PC-9 (cell line): Measurements from ENCODE around the gene TMEM60. TPM values are rescaled to one million over a fixed set of nuclear protein-coding genes. Genes with fewer than 3 reads are reported as not detected.

Source experiments
- BruUV-seq: library from RNA; stranded (reverse); fragments of 400-500 nt; replicated peaks from 2 replicates; lab custom pipeline; 2021; lab: Mats Ljungman, UMichigan
- CTCF ChIA-PET: fragments of 300-600 bp; sonication (Branson Sonifier 250); formaldehyde crosslinking; loops from one replicate; lab custom pipeline; 2022; ENCODE audit warnings: antibody characterized with exemption; lab: Charles Lee
- POLR2A ChIA-PET: fragments of 300-600 bp; sonication (Branson Sonifier 250); formaldehyde crosslinking; loops from one replicate; lab custom pipeline; 2022; ENCODE audit warnings: antibody characterized with exemption; ENCODE audit not compliant: unreplicated experiment; lab: Charles Lee
- DNase-seq, 2 experiments: peaks; one replicate each; pipeline versions ENCODE4 v3.0.0 to v3.0.0-alpha.2; 2015 to 2022; ENCODE audit warnings: mixed read lengths in 1 of 2
- H2AFZ ChIP-seq: fragments of 200-600 bp; sonication (generic); 2 replicates; pipeline ENCODE4 v1.8.1; 2017; ENCODE audit warnings: antibody characterized with exemption
- H3F3A ChIP-seq: fragments of 200-600 bp; sonication (generic); 2 replicates; pipeline ENCODE4 v1.8.1; 2017; ENCODE audit warnings: antibody characterized with exemption, mild to moderate bottlenecking, low read depth; ENCODE audit not compliant: insufficient read depth
- H3K27ac ChIP-seq: fragments of 200-600 bp; sonication (generic); 2 replicates; pipeline ENCODE4 v1.6.1; 2016; ENCODE audit warnings: mixed run types
- H3K27me3 ChIP-seq: fragments of 200-600 bp; sonication (generic); 2 replicates; pipeline ENCODE4 v1.6.1; 2016; ENCODE audit warnings: low read depth, mixed run types; ENCODE audit not compliant: insufficient read depth
- H3K36me3 ChIP-seq: fragments of 200-600 bp; sonication (generic); 2 replicates; pipeline ENCODE4 v1.6.1; 2016; ENCODE audit warnings: low read depth, mixed run types
- H3K4me1 ChIP-seq: fragments of 200-600 bp; sonication (generic); replicated peaks from 2 replicates; pipeline ENCODE4 v1.6.1; 2016; ENCODE audit warnings: mixed run types; ENCODE audit not compliant: insufficient read depth
- H3K4me2 ChIP-seq: fragments of 200-600 bp; sonication (generic); 2 replicates; pipeline ENCODE4 v1.6.1; 2017; ENCODE audit warnings: mixed run types
- H3K4me3 ChIP-seq: fragments of 200-600 bp; sonication (generic); 2 replicates; pipeline ENCODE4 v1.6.1; 2016; ENCODE audit warnings: mixed run types
- H3K79me2 ChIP-seq: fragments of 200-600 bp; sonication (generic); 2 replicates; pipeline ENCODE4 v1.6.1; 2017; ENCODE audit warnings: low read depth, mixed run types
- H3K9me2 ChIP-seq: fragments of 200-600 bp; sonication (generic); 2 replicates; pipeline ENCODE4 v1.8.1; 2017; ENCODE audit warnings: mild to moderate bottlenecking; ENCODE audit not compliant: insufficient read depth
- H3K9me3 ChIP-seq: fragments of 200-600 bp; sonication (generic); 2 replicates; pipeline ENCODE4 v1.8.1; 2016; ENCODE audit warnings: low read depth; ENCODE audit not compliant: insufficient read depth
- H4K20me1 ChIP-seq: fragments of 200-600 bp; sonication (generic); 2 replicates; pipeline ENCODE4 v1.8.1; 2017; ENCODE audit not compliant: insufficient read depth
- CTCF ChIP-seq: fragments of 200-600 bp; sonication (generic); conservative IDR thresholded peaks from 2 replicates; pipeline ENCODE4 v1.6.1; 2017; ENCODE audit warnings: mixed run types, antibody characterized with exemption, mild to moderate bottlenecking, moderate library complexity
- EZH2 ChIP-seq: fragments of 200-600 bp; sonication (generic); IDR thresholded peaks from 2 replicates; pipeline ENCODE4 v1.8.0; 2017; ENCODE audit warnings: antibody characterized with exemption, low read depth
- intact Hi-C: fragments of 100-400 bp; cut with micrococcal nuclease; formaldehyde crosslinking; loops from one replicate; pipeline ENCODE4 v1.10.0; 2022; ENCODE audit not compliant: unreplicated experiment
- total RNA-seq: library from RNA; stranded (reverse); gene quantifications from 2 replicates; pipeline ENCODE4 v1.2.3, GENCODE V29; 2021

Gene TMEM60
- total RNA-seq, 1 experiment from 2014 or later, result 29.1 TPM

DNA sequence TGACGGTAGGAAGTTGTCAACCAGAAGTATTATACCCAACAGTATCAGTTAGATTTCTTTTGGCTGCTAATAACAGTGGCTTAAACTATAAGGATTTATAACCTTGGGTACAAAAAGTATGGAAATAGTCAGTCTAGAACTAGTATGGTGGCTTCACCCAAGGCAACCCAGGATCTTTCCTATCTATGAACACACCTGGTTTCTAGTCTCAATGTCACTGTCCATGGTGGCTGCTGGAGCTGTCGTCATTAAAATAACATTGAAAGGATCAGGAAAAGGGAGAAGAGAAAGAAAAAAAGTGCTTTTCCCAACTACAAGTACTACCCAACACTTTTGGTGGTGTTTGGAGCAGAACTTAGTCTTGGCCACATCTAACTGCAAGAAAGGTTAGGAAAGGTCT, 28.1 kb upstream of the TMEM60 start:
- no peak overlapping the region for H3K27ac ChIP-seq
- peaks cover 3% of the 10 kb centered on the region; the same call in 1 of the 2 replicates for H3K4me1 ChIP-seq
- no peak for DNase-seq
- POLR2A ChIA-PET, result no interaction called here
- no peaks in the 10 kb centered on the region for H3F3A ChIP-seq
- no peak overlapping the region for H2AFZ ChIP-seq
- intact Hi-C loops, result no loop called here
- CTCF ChIA-PET, result interaction anchor here (0.6 kb wide), 1 partner anchor 7 kb away, joined by 3 read pairs; no protein-coding TSS in a partner anchor
- no peaks in the 10 kb centered on the region for H3K27me3 ChIP-seq
- BruUV-seq, result no TSS peak
- H3K4me2 ChIP-seq, result no peak overlapping the region
- H3K4me3 ChIP-seq, result no peak overlapping the region
- no peaks in the 10 kb centered on the region for H4K20me1 ChIP-seq
- TF ChIP-seq EZH2 (no peak), CTCF (no peak)
- H3K9me2 ChIP-seq, result no peaks in the 10 kb centered on the region
- H3K79me2 ChIP-seq, result 0 out of 2 replicates have a peak, but pooled peaks cover 5% of the 10 kb centered on the region
- peaks cover 11% of the 10 kb centered on the region for H3K9me3 ChIP-seq
- no peaks in the 10 kb centered on the region for H3K36me3 ChIP-seq

- no TSS peak for BruUV-seq
- H3K4me3 ChIP-seq, result no peak overlapping the region
- H3K4me2 ChIP-seq, result no peak overlapping the region
- no peaks in the 10 kb centered on the region for H3K9me2 ChIP-seq
- H3F3A ChIP-seq, result no peaks in the 10 kb centered on the region
- ChIA-PET POLR2A (interaction anchor here (0.7 kb wide), 1 partner anchor 18 kb away, joined by 4 read pairs; no protein-coding TSS in a partner anchor), CTCF (no interaction called here)
- peaks cover 3% of the 10 kb centered on the region; the same call in 1 of the 2 replicates for H3K4me1 ChIP-seq
- no peak overlapping the region for H3K27ac ChIP-seq
- H3K9me3 ChIP-seq, result peaks cover 23% of the 10 kb centered on the region
- DNase-seq, result no peak
- H4K20me1 ChIP-seq, result no peaks in the 10 kb centered on the region
- H3K79me2 ChIP-seq, result 0 out of 2 replicates have a peak, but pooled peaks cover 9% of the 10 kb centered on the region
- TF ChIP-seq EZH2, result no peak
- TF ChIP-seq CTCF, result no peak
- intact Hi-C loops, result no loop called here
- no peaks in the 10 kb centered on the region for H3K27me3 ChIP-seq
- H2AFZ ChIP-seq, result no peak overlapping the region
- no peaks in the 10 kb centered on the region for H3K36me3 ChIP-seq
Measured at GRCh38 chr7:77825131-77825530, 26.9 kb upstream of the TMEM60 start.

- ChIA-PET POLR2A (interaction anchor here (0.7 kb wide), 1 partner anchor 18 kb away, joined by 4 read pairs; no protein-coding TSS in a partner anchor), CTCF (no interaction called here)
- no peaks in the 10 kb centered on the region for H3K27me3 ChIP-seq
- no peak for DNase-seq
- no peak overlapping the region for H3K4me2 ChIP-seq
- peaks cover 3% of the 10 kb centered on the region; the same call in 1 of the 2 replicates for H3K4me1 ChIP-seq
- H3K4me3 ChIP-seq, result no peak overlapping the region
- H3K9me2 ChIP-seq, result no peaks in the 10 kb centered on the region
- peaks cover 24% of the 10 kb centered on the region for H3K9me3 ChIP-seq
- no peak overlapping the region for H3K27ac ChIP-seq
- H3F3A ChIP-seq, result no peaks in the 10 kb centered on the region
- TF ChIP-seq EZH2 (no peak), CTCF (no peak)
- intact Hi-C loops, result no loop called here
- H4K20me1 ChIP-seq, result no peaks in the 10 kb centered on the region
- H3K79me2 ChIP-seq, result 0 out of 2 replicates have a peak, but pooled peaks cover 12% of the 10 kb centered on the region
- no peaks in the 10 kb centered on the region for H3K36me3 ChIP-seq
- no TSS peak for BruUV-seq
- H2AFZ ChIP-seq, result no peak overlapping the region
Measured at GRCh38 chr7:77824636-77825035, 26.4 kb upstream of the TMEM60 start.
